ENCODE measurements around the gene UBAP1. TPM values are rescaled to one million over a fixed set of nuclear protein-coding genes. Genes with fewer than 3 reads are reported as not detected.
"Not testable (repeated sequence)": the region's sequence is repeated elsewhere in the genome, so short reads cannot be mapped to it uniquely, and the experiment has no call there.

UBAP1 gene
- total RNA-seq, 2 donors from 2014 or later: 34.3 to 43.3 TPM

DNA sequence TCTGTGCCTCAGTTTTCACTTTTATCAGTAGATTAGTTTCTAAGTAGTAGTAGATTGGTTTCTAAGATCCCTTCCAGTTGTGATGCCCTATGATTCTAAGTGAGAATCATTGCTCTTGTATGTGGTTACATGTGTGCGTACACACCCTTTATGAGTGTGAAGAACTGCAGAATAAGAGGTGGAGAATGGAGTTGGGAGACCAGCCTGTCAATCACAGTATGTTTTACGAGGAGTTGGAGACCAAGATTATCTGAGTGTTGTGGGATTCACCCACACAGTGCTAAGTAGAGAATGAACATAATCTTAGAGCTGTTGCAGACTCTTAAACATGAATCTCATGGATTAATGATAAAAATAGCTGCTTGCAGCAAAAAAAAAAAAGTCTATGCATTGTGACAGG lies 112.6 kb downstream of the UBAP1 start:
- DNase-seq: no peak
- intact Hi-C loops (cut with DNase I, micrococcal nuclease): no loop called here
- no peak for ATAC-seq

DNA sequence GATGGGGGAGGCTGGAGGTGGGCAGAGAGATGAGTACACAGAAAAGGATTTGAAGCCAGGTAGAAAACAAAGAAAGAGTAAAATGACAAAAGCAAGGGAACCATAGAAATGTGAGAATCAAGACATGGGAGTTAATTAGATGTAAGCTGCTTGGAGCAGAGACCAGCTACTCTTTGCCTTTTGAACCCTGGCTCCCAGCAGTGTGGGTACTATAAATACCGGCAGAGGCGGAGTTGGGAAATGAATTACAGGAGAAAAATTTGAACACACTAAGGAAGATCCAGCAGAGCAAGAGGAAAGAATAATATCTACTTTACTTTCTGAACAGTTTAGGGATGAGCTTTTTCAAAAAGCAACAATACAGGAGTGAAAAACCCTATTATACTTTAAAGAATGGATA lies 113.7 kb downstream of the UBAP1 start:
- intact Hi-C loops (cut with DNase I, micrococcal nuclease): no loop called here
- peak; percentile 56 for ATAC-seq
- no peak for DNase-seq

DNA sequence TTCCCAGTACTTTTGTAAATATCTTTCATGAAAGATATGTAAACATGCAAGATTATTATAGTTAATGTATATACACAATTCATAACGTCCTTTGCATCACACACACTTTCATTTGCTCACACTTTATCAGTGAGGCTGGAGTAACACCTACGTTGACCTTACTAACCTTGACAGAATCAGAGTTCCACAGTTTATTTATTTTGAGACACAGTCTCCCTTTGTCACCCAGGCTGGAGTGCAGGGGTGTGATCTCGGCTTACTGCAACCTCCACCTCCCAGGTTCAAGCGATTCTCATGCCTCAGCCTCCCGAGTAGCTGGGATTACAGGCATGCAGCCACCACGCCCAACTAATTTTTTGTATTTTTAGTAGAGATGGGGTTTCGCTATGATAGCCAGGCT lies 122.2 kb downstream of the UBAP1 start:
- DNase-seq; intact Hi-C loops (cut with DNase I, micrococcal nuclease); ATAC-seq: not testable (repeated sequence)

Other genes with a start within 250 kb of the UBAP1 start
- 10 to 100 TPM; 26.6 to 33.3 TPM for gene UBAP2, start 130.2 kb upstream of the UBAP1 start, total RNA-seq
- gene DCAF12, start 52.3 kb upstream of the UBAP1 start, total RNA-seq: 10 to 100 TPM; 36.9 to 40.8 TPM
- 1 to 10 TPM; 1.3 to 2.2 TPM for gene KIF24, start 150.2 kb downstream of the UBAP1 start, total RNA-seq
- gene NUDT2, start 150.5 kb downstream of the UBAP1 start, total RNA-seq: 10 to 100 TPM; 14.0 to 19.2 TPM
- gene MYORG, start 197.9 kb downstream of the UBAP1 start, total RNA-seq: 10 to 100 TPM; 65.2 to 72.3 TPM